ENCODE results near the gene ACP1.

DNA sequence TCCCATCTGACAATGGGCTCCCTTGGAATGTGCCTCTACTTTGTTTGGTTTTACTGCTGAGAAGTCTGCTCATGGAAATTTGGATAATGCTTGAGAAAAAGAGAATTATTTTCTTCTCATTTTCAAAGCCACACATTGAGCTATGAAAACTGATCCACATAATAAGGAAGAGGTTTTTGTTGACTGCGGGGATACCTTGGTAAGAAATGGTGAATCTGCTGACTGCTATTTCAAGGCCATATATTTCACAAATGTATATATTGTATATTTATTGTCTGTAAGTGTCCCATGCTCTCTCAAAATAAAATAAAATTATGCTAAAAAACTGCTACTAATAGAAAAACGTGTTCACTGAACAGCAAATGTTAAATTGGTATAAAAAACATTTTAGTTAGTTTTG is 16.0 kb upstream of the ACP1 start:
- TF ChIP-seq POLR2A (IDR thresholded peaks at IDR 0.05) (no peak), CTCF (IDR thresholded peaks at IDR 0.05) (no peak)

Measured in heart left ventricle (tissue), 13 donors.